NT2/D1 (cell line): Measurements from ENCODE around the gene CYGB.
"Not testable (repeated sequence)": the region's sequence is repeated elsewhere in the genome, so short reads cannot be mapped to it uniquely, and the experiment has no call there.

Experiments
- DNase-seq: peaks from one replicate; pipeline ENCODE4 v3.0.0-alpha.2; 2011; ENCODE audit warnings: low read depth, low spot score
- H3K27me3 ChIP-seq: 2 replicates; pipeline ENCODE4 v1.6.0; 2011; ENCODE audit warnings: mild to moderate bottlenecking; ENCODE audit not compliant: insufficient read length, insufficient read depth
- H3K36me3 ChIP-seq: 2 replicates; pipeline ENCODE4 v1.6.1; 2011; ENCODE audit warnings: mild to moderate bottlenecking, low read length, mixed read lengths; ENCODE audit not compliant: insufficient read depth, insufficient read length
- H3K4me1 ChIP-seq: 2 replicates; pipeline ENCODE4 v1.5.1; 2011; ENCODE audit not compliant: insufficient read depth, insufficient read length
- H3K4me3 ChIP-seq: 2 replicates; pipeline ENCODE4 v1.5.1; 2011; ENCODE audit warnings: low read depth; ENCODE audit not compliant: insufficient read length
- H3K9ac ChIP-seq: 2 replicates; pipeline ENCODE4 v1.6.0; 2011; ENCODE audit warnings: low read depth; ENCODE audit not compliant: insufficient read length
- H3K9me3 ChIP-seq: 2 replicates; pipeline ENCODE4 v1.5.1; 2011; ENCODE audit warnings: mild to moderate bottlenecking, low read length; ENCODE audit not compliant: insufficient read depth
- SUZ12 ChIP-seq: IDR thresholded peaks from 2 replicates; pipeline ENCODE4 v1.6.1; 2011; ENCODE audit not compliant: insufficient read length, insufficient read depth; ENCODE audit errors: extremely low read depth
- YY1 ChIP-seq: IDR thresholded peaks from 2 replicates; pipeline ENCODE4 v1.6.1; 2011; ENCODE audit not compliant: insufficient read length, insufficient read depth
- ZNF274 ChIP-seq: IDR thresholded peaks from 2 replicates; pipeline ENCODE4 v1.6.1; 2011; ENCODE audit warnings: mild to moderate bottlenecking, low read depth, low read length

Gene CYGB

GRCh38 chr17:76560877-76561221 is 23.3 kb upstream of the CYGB start:
- Histone ChIP-seq H3K36me3 (peaks cover 68% of the 10 kb centered on the region), H3K9ac (peak overlapping the region; percentile 54), H3K4me1 (peaks cover 2% of the 10 kb centered on the region), H3K4me3 (no peak overlapping the region), H3K9me3 (no peaks in the 10 kb centered on the region), H3K27me3 (no peaks in the 10 kb centered on the region)
- DNase-seq: no peak
- TF ChIP-seq ZNF274 (no peak), SUZ12 (no peak), YY1 (no peak)

DNA sequence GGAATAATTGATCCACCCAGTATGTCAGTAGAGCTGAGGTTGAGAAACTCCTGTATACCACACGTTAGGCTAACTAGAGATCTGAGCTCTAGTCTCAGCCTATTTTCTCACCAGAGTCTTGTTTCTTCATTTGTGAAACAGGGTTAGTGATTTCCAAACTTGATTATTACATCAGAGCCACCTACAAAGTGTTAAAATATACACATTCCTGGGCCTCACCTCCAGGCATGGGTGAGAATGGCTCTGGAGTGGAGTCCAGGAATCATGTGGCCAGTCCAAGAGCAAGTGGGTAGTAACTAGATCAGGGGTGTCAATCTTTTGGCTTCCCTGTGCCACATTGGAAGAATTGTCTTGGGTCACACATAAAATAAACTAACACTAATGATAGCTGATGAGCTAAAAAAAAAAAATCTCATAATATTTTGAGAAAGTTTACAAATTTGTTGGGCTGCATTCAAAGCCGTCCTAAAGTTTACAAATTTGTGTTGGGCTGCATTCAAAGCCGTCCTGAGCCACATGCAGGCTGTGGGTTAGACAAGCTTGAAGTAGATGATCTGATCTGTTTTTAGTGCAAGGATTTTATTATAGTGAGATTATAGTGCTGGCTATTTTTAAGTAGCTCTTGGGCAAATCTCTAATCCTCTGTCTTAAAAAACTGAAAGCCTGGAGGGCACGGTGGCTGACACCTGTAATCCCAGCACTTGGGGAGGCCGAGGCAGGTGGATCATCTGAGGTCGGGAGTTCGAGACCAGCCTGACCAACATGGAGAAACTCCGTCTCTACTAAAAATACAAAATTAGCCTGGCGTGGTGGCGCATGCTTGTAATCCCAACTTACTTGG is 22.7 kb upstream of the CYGB start:
- DNase-seq: no peak
- no peaks in the 10 kb centered on the region for H3K9me3 ChIP-seq
- peaks cover 62% of the 10 kb centered on the region for H3K36me3 ChIP-seq
- H3K27me3 ChIP-seq: no peaks in the 10 kb centered on the region
- H3K4me3 ChIP-seq: peak overlapping the region; percentile 19
- TF ChIP-seq SUZ12: no peak
- TF ChIP-seq ZNF274: no peak
- no peak for TF ChIP-seq YY1
- H3K4me1 ChIP-seq: peaks cover 2% of the 10 kb centered on the region
- peak overlapping the region; percentile 63 for H3K9ac ChIP-seq

DNA sequence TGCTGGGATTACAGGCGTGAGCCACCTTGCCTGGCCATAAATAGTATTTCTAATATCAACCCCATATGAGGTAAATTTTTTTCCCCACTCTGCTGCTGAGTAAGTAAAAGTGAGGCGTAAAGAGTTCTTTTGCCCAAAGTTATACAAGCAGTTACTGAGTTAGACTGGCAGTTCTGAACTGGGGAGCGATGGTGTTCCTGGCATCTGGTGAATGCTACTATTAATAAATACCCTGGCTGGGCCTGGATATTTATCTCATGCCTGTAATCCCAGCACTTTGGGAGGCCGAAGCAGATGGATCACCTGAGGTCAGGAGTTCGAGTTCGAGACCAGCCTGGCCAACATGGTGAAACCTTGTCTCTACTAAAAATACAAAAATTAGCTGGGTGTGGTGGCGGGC is 22.0 kb upstream of the CYGB start:
- Histone ChIP-seq H3K9ac (peak overlapping the region; percentile 99), H3K4me3 (peak overlapping the region; percentile 98), H3K36me3 (peaks cover 58% of the 10 kb centered on the region)
- not testable (repeated sequence) for DNase-seq, H3K9me3 ChIP-seq, H3K27me3 ChIP-seq, H3K4me1 ChIP-seq

- Histone ChIP-seq H3K36me3 (peaks cover 52% of the 10 kb centered on the region), H3K9ac (peak overlapping the region; percentile 99), H3K27me3 (no peaks in the 10 kb centered on the region), H3K4me3 (peak overlapping the region; percentile 98), H3K4me1 (peaks cover 2% of the 10 kb centered on the region), H3K9me3 (no peaks in the 10 kb centered on the region)
- TF ChIP-seq SUZ12: no peak
- no peak for TF ChIP-seq ZNF274
- TF ChIP-seq YY1: no peak
- DNase-seq: no peak
These were observed 20.9 kb upstream of the CYGB start for GRCh38 chr17:76558198-76559095.

DNA sequence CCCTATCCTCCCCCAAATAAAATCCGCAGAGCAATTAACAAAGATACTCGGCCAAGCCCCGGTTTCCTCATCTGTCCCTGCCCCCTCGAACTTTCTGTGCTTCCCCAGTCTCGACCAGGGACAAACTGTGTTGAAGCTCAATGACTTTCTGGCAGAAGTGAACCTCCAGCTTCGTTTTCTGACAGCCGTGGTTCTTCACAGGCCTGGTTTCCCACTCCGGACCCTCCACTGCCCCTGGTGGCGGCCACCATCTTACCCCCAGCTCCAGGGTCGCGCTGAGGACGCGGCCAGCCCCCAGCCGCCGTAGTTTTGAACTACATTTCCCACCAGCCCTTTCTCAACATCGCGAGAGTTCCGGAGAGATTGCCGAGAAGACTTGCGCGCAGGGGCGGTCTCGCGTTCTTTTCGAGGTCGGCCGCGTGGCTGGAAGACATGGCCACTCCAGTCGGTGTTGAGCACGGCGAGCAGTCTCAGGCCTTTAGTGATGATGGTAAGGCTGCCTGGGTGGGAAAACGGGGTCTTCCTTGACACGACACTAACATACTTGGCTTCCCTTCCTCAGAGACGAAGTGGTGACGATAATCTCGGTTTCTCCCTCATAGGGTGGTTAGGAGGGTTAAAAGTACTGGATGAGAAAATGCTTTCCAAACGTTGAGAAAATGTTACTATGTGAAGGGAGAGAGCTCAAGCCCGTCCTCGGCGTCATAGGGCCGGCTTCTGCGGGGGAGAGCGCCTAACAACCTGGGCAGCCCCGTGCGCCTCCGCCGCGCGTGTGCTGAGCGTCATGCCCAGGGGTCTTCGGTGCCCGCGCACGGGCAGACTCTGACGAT is 20.1 kb upstream of the CYGB start:
- Histone ChIP-seq H3K4me3 (peak overlapping the region; percentile 98), H3K4me1 (peaks cover 2% of the 10 kb centered on the region), H3K9ac (peak overlapping the region; percentile 99), H3K36me3 (peaks cover 45% of the 10 kb centered on the region), H3K9me3 (no peaks in the 10 kb centered on the region), H3K27me3 (no peaks in the 10 kb centered on the region)
- no peak for TF ChIP-seq SUZ12
- TF ChIP-seq YY1: peak; percentile 61
- TF ChIP-seq ZNF274: no peak
- DNase-seq: peak; percentile 95

DNA sequence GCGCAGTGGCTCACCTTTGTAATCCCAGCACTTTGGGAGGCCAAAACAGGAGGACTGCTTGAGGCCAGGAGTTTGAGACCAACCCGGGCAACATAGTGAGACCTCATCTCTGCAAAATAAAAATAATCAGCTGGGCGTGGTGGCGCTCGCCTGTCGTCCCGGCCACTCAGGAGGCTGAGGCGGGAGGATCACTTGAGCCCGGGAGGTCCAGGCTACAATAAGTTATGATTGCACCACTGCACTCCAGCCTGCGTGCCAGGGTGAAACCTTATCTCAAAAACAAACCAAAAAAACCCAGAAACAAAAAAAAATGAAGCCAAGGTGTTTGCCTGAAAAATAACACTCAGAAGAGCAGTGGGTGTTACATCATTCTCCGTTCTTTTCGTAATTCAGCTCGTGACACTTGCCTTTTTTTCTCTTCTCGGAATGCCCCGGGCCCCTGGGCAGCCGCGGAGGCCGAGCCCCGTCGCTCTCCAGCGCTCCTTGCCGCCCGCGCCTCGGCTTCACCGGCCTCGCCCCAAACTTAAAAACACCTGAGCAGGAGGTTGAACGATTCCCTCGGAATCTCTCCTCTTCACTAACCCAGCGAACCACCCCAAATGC is 19.4 kb upstream of the CYGB start:
- peak overlapping the region; percentile 99 for H3K9ac ChIP-seq
- TF ChIP-seq YY1 (no peak), ZNF274 (no peak), SUZ12 (no peak)
- H3K4me3 ChIP-seq: peak overlapping the region; percentile 98
- H3K36me3 ChIP-seq: peaks cover 40% of the 10 kb centered on the region
- no peaks in the 10 kb centered on the region for H3K4me1 ChIP-seq
- H3K9me3 ChIP-seq: no peaks in the 10 kb centered on the region
- no peak for DNase-seq
- H3K27me3 ChIP-seq: no peaks in the 10 kb centered on the region
